Upper lobe of left lung (tissue), 6 donors: ENCODE measurements around the gene RPL12. TPM values are rescaled to one million over a fixed set of nuclear protein-coding genes. Genes with fewer than 3 reads are reported as not detected.
"Not testable (repeated sequence)": the region's sequence is repeated elsewhere in the genome, so short reads cannot be mapped to it uniquely, and the experiment has no call there.

Experiments
- ATAC-seq, 2 donors: fragments of 200-7000 bp; cut with Tn5 transposase; one replicate each; pipeline ENCODE4 v1.9.1; 2022; ENCODE audit warnings: mild to moderate bottlenecking in 2 of 2, moderate library complexity in 2 of 2; ENCODE audit not compliant: low FRiP score in 2 of 2
- DNase-seq, 2 donors: peaks; one replicate each; pipeline ENCODE4 v3.0.0-alpha.2; 2019 to 2020
- H3K27ac ChIP-seq, 4 donors: fragments of 200-600 bp; sonication (generic); one replicate each; pipeline ENCODE4 v1.5.1; 2016 to 2019
- H3K27me3 ChIP-seq, 4 donors: fragments of 200-600 bp; sonication (generic); one replicate each; pipeline ENCODE4 v1.5.1; 2017 to 2019
- H3K36me3 ChIP-seq, 4 donors: fragments of 200-600 bp; sonication (generic); one replicate each; pipeline ENCODE4 v1.5.1; 2016 to 2019
- H3K4me1 ChIP-seq, 4 donors: fragments of 200-600 bp; sonication (generic); one replicate each; pipeline ENCODE4 v1.5.1; 2018 to 2019
- H3K4me3 ChIP-seq, 4 donors: fragments of 200-600 bp; sonication (generic); one replicate each; pipeline ENCODE4 v1.5.1; 2017 to 2019; ENCODE audit warnings: mild to moderate bottlenecking in 2 of 4, moderate library complexity in 1 of 4
- H3K9me3 ChIP-seq, 4 donors: fragments of 200-600 bp; sonication (generic); one replicate each; pipeline ENCODE4 v1.5.1; 2018 to 2019
- CTCF ChIP-seq, 6 experiments: fragments of 450-650 bp in 4 of 6; fragments of 200-600 bp in 2 of 6; sonication (generic) in 2 of 6; IDR thresholded peaks; one replicate each; pipeline ENCODE4 v1.5.1; 2016 to 2019; ENCODE audit warnings: antibody characterized with exemption in 6 of 6
- EP300 ChIP-seq, 4 donors: sonication (generic); formaldehyde crosslinking; IDR thresholded peaks; one replicate each; pipeline ENCODE4 v1.5.1; 2017; ENCODE audit warnings: antibody characterized with exemption in 4 of 4, control low read depth in 2 of 4
- POLR2A ChIP-seq, 4 donors: fragments of 450-650 bp; IDR thresholded peaks; one replicate each; pipeline ENCODE4 v1.5.1; 2016 to 2017; ENCODE audit warnings: antibody characterized with exemption in 4 of 4, mild to moderate bottlenecking in 2 of 4
- POLR2AphosphoS5 ChIP-seq, 2 donors: sonication (generic); formaldehyde crosslinking; IDR thresholded peaks; one replicate each; pipeline ENCODE4 v1.5.1; 2017; ENCODE audit warnings: antibody characterized with exemption in 2 of 2
- WGBS, 2 donors: methylation state at CpG; one replicate each; pipeline ENCODE4 v1.1.5; 2017 to 2018; 5-methylcytosine and 5-hydroxymethylcytosine counted together
- total RNA-seq, 6 donors: library from RNA; depleted of rRNA in 4 of 6; stranded (reverse); fragments of >200 nt in 4 of 6; gene quantifications; one replicate each; pipeline versions ENCODE4 v1.1.0 to v1.2.1, GENCODE V29; 2016 to 2021
- donor health status: DM: no; HTN: no; CAD: no; lungs with moderate emphysema.
- donor health status: DM: no; HTN: yes; CAD: no; lungs with severe emphysema.

RPL12 gene
- total RNA-seq, 6 donors from 2014 or later, result 841 to 1,291 (median 1,060) TPM

- no peaks in the 10 kb centered on the region for H3K9me3 ChIP-seq
- 92 to 93% methylated on average over 13 to 14 of the region's 14 CpGs for WGBS, 2 donors
- peaks cover 0 to 53% (median 29%) of the 10 kb centered on the region in 4 donors for H3K36me3 ChIP-seq
- no peaks in the 10 kb centered on the region for H3K27me3 ChIP-seq
- DNase-seq, result peak in 1 of 2 donors; percentile 61
- H3K4me1 ChIP-seq, result no peaks in the 10 kb centered on the region
- no peak for TF ChIP-seq CTCF (IDR thresholded peaks at IDR 0.05)
- no peak for TF ChIP-seq EP300 (IDR thresholded peaks at IDR 0.05)
- TF ChIP-seq POLR2A (IDR thresholded peaks at IDR 0.05), result no peak
- TF ChIP-seq POLR2AphosphoS5 (IDR thresholded peaks at IDR 0.05), result no peak
- H3K27ac ChIP-seq, result no peak overlapping the region
- no peak overlapping the region for H3K4me3 ChIP-seq
- no peak for ATAC-seq
These were observed 16.4 kb upstream of the RPL12 start for GRCh38 chr9:127467621-127468020.

- not testable (repeated sequence) for ATAC-seq, H3K27ac ChIP-seq, DNase-seq, H3K9me3 ChIP-seq, H3K4me3 ChIP-seq, H3K27me3 ChIP-seq, H3K4me1 ChIP-seq
- H3K36me3 ChIP-seq, result peaks cover 0 to 64% (median 40%) of the 10 kb centered on the region in 4 donors
- WGBS, 2 donors, result 94 to 96% methylated on average over 5 of the region's 5 CpGs
These were observed 15.3 kb upstream of the RPL12 start for GRCh38 chr9:127466407-127466917.

GRCh38 chr9:127463911-127464310 lies 12.7 kb upstream of the RPL12 start:
- Histone ChIP-seq H3K27ac (no peak overlapping the region), H3K9me3 (no peaks in the 10 kb centered on the region), H3K4me3 (no peak overlapping the region), H3K36me3 (peaks cover 6 to 78% (median 51%) of the 10 kb centered on the region in 4 donors), H3K4me1 (no peaks in the 10 kb centered on the region), H3K27me3 (no peaks in the 10 kb centered on the region)
- no peak for ATAC-seq
- 72% methylated on average over 3 to 7 of the region's 7 CpGs for WGBS, 2 donors
- DNase-seq, result no peak
- TF ChIP-seq CTCF (IDR thresholded peaks at IDR 0.05) (no peak), POLR2AphosphoS5 (IDR thresholded peaks at IDR 0.05) (no peak), POLR2A (IDR thresholded peaks at IDR 0.05) (no peak)

- peaks cover 6 to 81% (median 52%) of the 10 kb centered on the region in 4 donors for H3K36me3 ChIP-seq
- 90 to 94% methylated on average over 3 of the region's 3 CpGs for WGBS, 2 donors
- TF ChIP-seq POLR2A (IDR thresholded peaks at IDR 0.05) (no peak), EP300 (IDR thresholded peaks at IDR 0.05) (no peak), CTCF (IDR thresholded peaks at IDR 0.05) (no peak), POLR2AphosphoS5 (IDR thresholded peaks at IDR 0.05) (no peak)
These were observed 12.2 kb upstream of the RPL12 start for GRCh38 chr9:127463382-127463781.

GRCh38 chr9:127458921-127459320 lies 7.7 kb upstream of the RPL12 start:
- H3K27ac ChIP-seq, result no peak overlapping the region
- 73 to 74% methylated on average over 9 of the region's 9 CpGs for WGBS, 2 donors
- H3K4me3 ChIP-seq, result peak overlapping the region in 2 of 4 donors; percentile 12 to 14
- peaks cover 0 to 10% (median 0%) of the 10 kb centered on the region in 4 donors for H3K4me1 ChIP-seq
- H3K9me3 ChIP-seq, result no peaks in the 10 kb centered on the region
- ATAC-seq, result peak in 1 of 2 donors; percentile 55
- TF ChIP-seq POLR2A (IDR thresholded peaks at IDR 0.05), result no peak
- no peak for TF ChIP-seq POLR2AphosphoS5 (IDR thresholded peaks at IDR 0.05)
- no peak for TF ChIP-seq EP300 (IDR thresholded peaks at IDR 0.05)
- TF ChIP-seq CTCF (IDR thresholded peaks at IDR 0.05), result no peak
- H3K27me3 ChIP-seq, result no peaks in the 10 kb centered on the region
- peaks cover 6 to 73% (median 47%) of the 10 kb centered on the region in 4 donors for H3K36me3 ChIP-seq
- DNase-seq, result peak in 1 of 2 donors; percentile 56

More at GRCh38 chr9:127463382-127463781, 12.2 kb upstream of the RPL12 start:
- Histone ChIP-seq H3K27me3 (no peaks in the 10 kb centered on the region), H3K4me1 (no peaks in the 10 kb centered on the region), H3K4me3 (no peak overlapping the region), H3K9me3 (no peaks in the 10 kb centered on the region), H3K27ac (no peak overlapping the region)
- DNase-seq (no peak), ATAC-seq (no peak)
